SK-N-SH (cell line): ENCODE results near the gene ENOPH1.

ENCODE experiments used
- CHD2 ChIP-seq: fragments of 150-350 bp; IDR thresholded peaks from 2 replicates; pipeline ENCODE4 v1.6.1; 2018; ENCODE audit warnings: low read length; ENCODE audit not compliant: partially characterized antibody
- CTCF ChIP-seq: fragments of 200-600 bp; sonication (generic); IDR thresholded peaks from 2 replicates; pipeline ENCODE4 v1.6.1; 2017; ENCODE audit warnings: antibody characterized with exemption, mild to moderate bottlenecking, moderate library complexity
- ELF1 ChIP-seq: IDR thresholded peaks from 2 replicates; pipeline ENCODE4 v1.4.0; 2012
- JUND ChIP-seq: IDR thresholded peaks from 2 replicates; pipeline ENCODE4 v1.4.0; 2012
- MAX ChIP-seq: IDR thresholded peaks from 2 replicates; pipeline ENCODE4 v1.4.0; 2012; ENCODE audit warnings: low read depth
- NFIC ChIP-seq: IDR thresholded peaks from 2 replicates; pipeline ENCODE4 v1.4.0; 2012; ENCODE audit warnings: borderline replicate concordance
- POLR2AphosphoS5 ChIP-seq: IDR thresholded peaks from 2 replicates; pipeline ENCODE4 v1.6.1; 2012; ENCODE audit warnings: low read depth, low read length
- RFX5 ChIP-seq: IDR thresholded peaks from 2 replicates; pipeline ENCODE4 v1.6.1; 2012; ENCODE audit warnings: mild to moderate bottlenecking, improper control_type of control experiment, low read length
- TAF1 ChIP-seq: IDR thresholded peaks from 2 replicates; pipeline ENCODE4 v1.6.1; 2012; ENCODE audit warnings: low read depth, mild to moderate bottlenecking, low read length, moderate library complexity, borderline replicate concordance
- TCF12 ChIP-seq: IDR thresholded peaks from 2 replicates; pipeline ENCODE4 v1.4.0; 2012
- TEAD4 ChIP-seq: IDR thresholded peaks from 2 replicates; pipeline ENCODE4 v1.4.0; 2012; ENCODE audit warnings: mild to moderate bottlenecking, borderline replicate concordance; ENCODE audit not compliant: insufficient read depth
- USF1 ChIP-seq: IDR thresholded peaks from 2 replicates; pipeline ENCODE4 v1.4.0; 2012; ENCODE audit warnings: low read depth, borderline replicate concordance
- USF2 ChIP-seq: fragments of 150-350 bp; IDR thresholded peaks from 2 replicates; pipeline ENCODE4 v1.6.1; 2017; ENCODE audit warnings: antibody characterized with exemption, low read length, low read depth, borderline replicate concordance
- ZBTB33 ChIP-seq: IDR thresholded peaks from 2 replicates; pipeline ENCODE4 v1.4.0; 2012; ENCODE audit warnings: low read depth, borderline replicate concordance

GRCh38 chr4:82496349-82496748 is 66.0 kb downstream of the ENOPH1 start:
- no peak for TF ChIP-seq CTCF
- no peak for TF ChIP-seq ELF1
- no peak for TF ChIP-seq POLR2AphosphoS5
- TF ChIP-seq TEAD4 = no peak
- TF ChIP-seq MAX = no peak
- TF ChIP-seq JUND = no peak
- no peak for TF ChIP-seq CHD2
- no peak for TF ChIP-seq RFX5
- no peak for TF ChIP-seq NFIC
- TF ChIP-seq USF2 = no peak
- TF ChIP-seq TAF1 = no peak
- no peak for TF ChIP-seq USF1
- no peak for TF ChIP-seq TCF12
- no peak for TF ChIP-seq ZBTB33
